ENCODE data around the gene AQP10.

The AQP10 gene

DNA sequence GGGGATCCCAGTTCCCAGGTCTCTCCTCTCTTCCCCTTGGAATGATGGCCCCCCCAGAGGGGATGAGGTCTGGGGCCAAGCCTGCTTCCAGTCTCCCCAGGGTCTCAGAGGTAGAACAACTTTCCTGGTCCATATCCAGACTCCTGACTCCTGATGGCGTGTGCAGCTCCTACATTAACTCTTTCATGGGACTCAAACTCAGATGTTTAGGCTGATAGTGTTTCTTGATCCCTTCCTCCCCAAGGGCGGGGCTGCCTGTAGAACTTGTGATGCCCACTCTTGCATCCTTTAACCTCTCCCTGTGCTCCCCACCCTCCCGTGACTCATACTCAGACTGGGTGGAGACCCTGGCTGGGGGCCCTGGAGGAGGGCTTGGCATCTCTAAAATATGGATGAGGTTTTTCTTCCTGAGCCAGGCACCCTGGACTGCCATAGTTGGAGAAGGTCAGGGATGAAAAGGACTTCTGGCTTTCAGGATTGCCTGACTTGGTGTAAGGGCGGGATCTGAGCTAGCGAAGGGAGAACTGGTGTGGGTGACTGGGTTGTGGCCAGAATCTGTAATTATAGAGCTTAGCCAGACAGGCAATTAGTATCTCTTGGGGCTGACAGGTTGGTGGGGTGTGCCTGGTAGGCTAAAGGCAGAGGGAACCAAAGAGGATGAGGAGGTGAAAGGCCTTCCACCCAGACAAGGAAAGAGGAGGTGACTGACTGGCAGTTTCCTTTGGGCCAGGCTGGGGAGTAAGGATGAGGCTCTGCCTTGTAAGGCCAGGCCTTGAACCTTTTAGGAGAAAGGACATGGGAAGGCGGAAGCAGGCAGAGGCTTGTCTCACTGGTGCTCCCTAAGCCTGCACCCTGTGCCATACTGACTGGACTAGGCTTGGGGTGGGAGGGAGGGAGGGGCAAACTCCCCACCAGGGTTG, 5.9 kb downstream of the AQP10 start:
- peak overlapping the region; percentile 82 for H3K4me3 ChIP-seq (ENCODE audit: low read depth, low read length)
- TF ChIP-seq, protein P1, sequence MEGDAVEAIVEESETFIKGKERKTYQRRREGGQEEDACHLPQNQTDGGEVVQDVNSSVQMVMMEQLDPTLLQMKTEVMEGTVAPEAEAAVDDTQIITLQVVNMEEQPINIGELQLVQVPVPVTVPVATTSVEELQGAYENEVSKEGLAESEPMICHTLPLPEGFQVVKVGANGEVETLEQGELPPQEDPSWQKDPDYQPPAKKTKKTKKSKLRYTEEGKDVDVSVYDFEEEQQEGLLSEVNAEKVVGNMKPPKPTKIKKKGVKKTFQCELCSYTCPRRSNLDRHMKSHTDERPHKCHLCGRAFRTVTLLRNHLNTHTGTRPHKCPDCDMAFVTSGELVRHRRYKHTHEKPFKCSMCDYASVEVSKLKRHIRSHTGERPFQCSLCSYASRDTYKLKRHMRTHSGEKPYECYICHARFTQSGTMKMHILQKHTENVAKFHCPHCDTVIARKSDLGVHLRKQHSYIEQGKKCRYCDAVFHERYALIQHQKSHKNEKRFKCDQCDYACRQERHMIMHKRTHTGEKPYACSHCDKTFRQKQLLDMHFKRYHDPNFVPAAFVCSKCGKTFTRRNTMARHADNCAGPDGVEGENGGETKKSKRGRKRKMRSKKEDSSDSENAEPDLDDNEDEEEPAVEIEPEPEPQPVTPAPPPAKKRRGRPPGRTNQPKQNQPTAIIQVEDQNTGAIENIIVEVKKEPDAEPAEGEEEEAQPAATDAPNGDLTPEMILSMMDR (IDR thresholded peaks at IDR 0.05; ENCODE audit: low read depth, low read length, missing control alignments) = no peak
- no peak for DNase-seq (ENCODE audit: low read depth)

DNA sequence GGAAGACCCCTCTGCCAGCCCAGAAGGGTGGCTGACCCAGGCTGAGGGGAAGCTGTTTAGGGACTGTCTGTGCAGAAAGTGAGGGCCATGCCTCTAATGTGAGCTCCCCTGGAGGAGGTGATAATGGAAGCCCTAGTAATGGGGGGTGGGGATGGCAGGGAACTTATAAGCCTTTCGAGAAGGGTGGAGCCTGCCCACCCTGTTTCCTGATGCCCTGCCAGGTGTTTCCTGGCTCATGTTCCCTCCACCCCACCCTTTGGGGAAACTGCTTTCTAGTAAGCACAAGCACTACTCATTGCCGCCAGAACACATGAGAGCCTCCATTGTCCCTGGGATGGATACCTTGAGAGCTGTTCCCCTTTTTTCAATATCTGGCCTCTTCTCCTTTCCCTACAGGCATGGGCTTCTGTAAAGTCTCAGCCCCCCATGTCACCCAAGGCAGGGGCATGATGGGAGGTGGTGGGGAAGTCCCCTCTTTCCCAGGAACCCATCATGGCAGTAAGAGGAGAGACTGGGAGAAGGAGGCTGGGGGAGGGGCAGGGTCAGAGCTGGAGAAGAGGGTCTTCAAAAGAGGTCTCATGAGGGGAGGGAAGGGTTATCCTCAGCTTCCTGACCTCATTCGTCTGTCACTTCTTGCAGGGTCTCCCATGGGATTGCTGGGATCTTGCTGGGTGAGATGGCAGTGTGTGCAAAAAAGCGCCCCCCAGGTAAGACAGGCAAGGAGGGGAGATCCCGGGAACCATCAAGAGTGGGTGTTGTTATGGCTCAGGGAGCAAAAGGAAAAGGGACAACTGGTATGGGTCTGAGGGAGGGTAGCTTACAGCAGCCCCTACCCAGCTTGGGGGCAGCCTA, 6.8 kb downstream of the AQP10 start:
- TF ChIP-seq, protein P1 (IDR thresholded peaks at IDR 0.05; ENCODE audit: low read depth, low read length, missing control alignments) = no peak
- peak; percentile 45 for DNase-seq (ENCODE audit: low read depth)
- peak overlapping the region; percentile 60 for H3K4me3 ChIP-seq (ENCODE audit: low read depth, low read length)

DNA sequence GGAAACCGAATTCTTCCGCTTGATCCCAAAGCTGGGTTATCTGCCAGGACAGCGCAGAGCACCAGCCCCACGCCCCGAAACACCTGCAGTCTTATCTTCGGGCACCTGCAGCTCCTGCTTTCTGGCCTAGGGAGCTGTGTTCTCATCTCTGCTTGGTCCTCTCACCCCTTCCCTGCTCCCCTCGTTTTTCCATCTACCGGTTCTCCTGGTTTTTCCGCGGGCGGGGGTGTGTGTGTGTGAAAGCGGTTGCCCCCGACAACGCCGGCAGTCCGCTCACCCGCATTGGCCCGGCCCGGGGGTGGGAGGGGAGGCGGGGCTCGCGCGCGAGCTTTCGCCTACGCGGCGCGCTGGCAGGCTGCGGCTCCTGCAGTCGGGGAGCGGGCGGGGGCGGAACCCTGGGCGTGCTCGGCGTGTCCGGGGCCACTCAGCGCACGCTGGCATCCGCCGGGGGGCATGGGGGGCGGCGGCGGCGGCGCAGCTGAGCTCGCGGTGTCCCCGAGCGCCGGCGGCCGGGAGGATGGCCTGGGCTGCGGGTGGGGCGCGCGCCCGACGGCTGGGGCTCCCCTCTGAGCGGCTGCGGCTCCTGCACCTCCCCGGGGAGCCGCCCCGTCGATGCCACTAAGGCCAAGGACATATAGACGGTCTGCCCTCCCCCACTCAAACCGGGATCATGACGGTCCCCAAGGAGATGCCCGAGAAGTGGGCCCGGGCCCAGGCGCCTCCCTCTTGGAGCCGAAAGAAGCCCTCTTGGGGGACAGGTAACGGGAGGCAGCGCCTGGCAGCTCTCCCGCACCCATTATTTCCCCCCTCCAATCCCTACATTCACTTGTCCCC, 7.6 kb downstream of the AQP10 start:
- peak overlapping the region; percentile 60 for H3K4me3 ChIP-seq (ENCODE audit: low read depth, low read length)
- DNase-seq (ENCODE audit: low read depth) = no peak
- TF ChIP-seq, protein P1 (IDR thresholded peaks at IDR 0.05; ENCODE audit: low read depth, low read length, missing control alignments) = no peak

DNA sequence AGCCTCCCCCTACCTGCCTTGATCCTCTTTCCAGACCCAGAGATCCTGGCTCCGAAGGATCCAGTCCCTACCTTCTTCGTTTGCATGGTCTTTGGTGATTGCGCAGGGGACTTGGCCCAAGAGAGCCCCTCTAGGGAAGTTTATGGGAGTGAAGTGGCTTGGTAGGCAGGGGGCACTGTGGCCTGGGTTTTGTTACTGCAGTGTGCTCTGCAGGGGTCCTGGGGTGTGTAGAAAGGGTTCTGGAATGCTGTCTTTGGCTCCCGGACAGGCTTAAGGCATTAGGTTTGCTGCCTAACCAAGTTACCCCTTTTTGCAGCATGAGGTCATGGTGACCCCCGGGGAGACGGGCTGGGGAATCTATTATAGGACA, 8.2 kb downstream of the AQP10 start:
- TF ChIP-seq, protein P1 (IDR thresholded peaks at IDR 0.05; ENCODE audit: low read depth, low read length, missing control alignments) = no peak
- DNase-seq (ENCODE audit: low read depth) = no peak

DNA sequence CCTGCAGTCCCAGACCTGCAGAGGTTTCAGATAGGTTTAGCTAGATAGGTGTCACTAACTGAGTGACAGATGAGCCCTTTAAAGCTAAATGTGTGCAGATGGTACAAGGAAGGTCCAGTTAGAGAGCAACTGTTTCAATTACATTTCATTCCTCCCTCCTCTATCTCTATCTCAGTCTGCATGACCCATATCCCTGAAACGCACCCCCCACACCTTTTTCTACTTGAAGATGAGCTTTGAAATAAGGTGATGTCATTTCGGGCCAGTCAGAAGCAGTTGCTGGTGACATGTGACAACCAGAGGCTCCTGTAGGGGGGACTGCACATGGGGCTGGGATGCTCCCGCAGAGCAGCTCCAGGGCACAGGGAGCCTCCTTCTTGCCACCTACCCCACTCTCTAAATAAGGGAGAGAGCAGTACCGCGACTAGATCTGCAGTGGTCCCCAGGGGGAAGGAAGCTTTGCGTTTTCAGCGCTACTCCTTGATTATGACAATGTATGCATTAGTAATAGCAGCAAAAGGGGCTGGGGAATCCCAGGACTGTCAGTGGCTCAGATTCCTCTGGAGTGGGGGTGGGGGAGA, 8.7 kb downstream of the AQP10 start:
- DNase-seq (ENCODE audit: low read depth) = no peak
- TF ChIP-seq, protein P1 (IDR thresholded peaks at IDR 0.05; ENCODE audit: low read depth, low read length, missing control alignments) = no peak
- no peak overlapping the region for H3K4me3 ChIP-seq (ENCODE audit: low read depth, low read length)

More for the DNA sequence above, 8.2 kb downstream of the AQP10 start:
- H3K4me3 ChIP-seq (ENCODE audit: low read depth, low read length) = peak overlapping the region; percentile 60

DNA sequence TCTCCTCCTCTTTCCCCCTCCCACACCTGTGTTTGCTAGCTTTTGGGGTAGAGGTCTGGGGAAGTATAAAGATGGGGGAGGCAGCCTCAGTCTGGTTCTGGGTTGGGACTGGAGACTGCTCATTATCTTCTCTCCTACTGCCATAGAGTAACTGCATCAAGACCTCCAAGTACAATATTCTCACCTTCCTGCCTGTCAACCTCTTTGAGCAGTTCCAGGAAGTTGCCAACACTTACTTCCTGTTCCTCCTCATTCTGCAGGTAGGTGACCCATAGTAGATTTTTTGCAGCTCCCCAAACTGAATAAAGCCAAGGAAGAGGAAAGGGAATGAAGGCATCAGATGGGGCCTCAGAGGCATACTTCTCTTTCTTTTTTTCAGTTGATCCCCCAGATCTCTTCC, 9.8 kb downstream of the AQP10 start:
- TF ChIP-seq, protein P1 (IDR thresholded peaks at IDR 0.05; ENCODE audit: low read depth, low read length, missing control alignments) = no peak
- no peak for DNase-seq (ENCODE audit: low read depth)
- H3K4me3 ChIP-seq (ENCODE audit: low read depth, low read length) = no peak overlapping the region
